PC-3 (cell line): ENCODE data around the gene PSMD7.

Experiments
- CTCF ChIP-seq: fragments of 300-600 bp; sonication (generic); conservative IDR thresholded peaks from 2 replicates; pipeline ENCODE4 v1.5.1; 2017; ENCODE audit warnings: antibody characterized with exemption, low read depth, mild to moderate bottlenecking, low read length
- EZH2 ChIP-seq: fragments of 300-600 bp; sonication (generic); IDR thresholded peaks from one replicate; pipeline ENCODE4 v1.6.1; 2017; ENCODE audit warnings: antibody characterized with exemption, mild to moderate bottlenecking, low read length; ENCODE audit not compliant: unreplicated experiment
- EZH2phosphoT487 ChIP-seq: fragments of 300-600 bp; sonication (generic); IDR thresholded peaks from 2 replicates; pipeline ENCODE4 v1.6.1; 2018; ENCODE audit warnings: mild to moderate bottlenecking, antibody characterized with exemption, low read length, borderline replicate concordance

- TF ChIP-seq CTCF = no peak
- no peak for TF ChIP-seq EZH2
- no peak for TF ChIP-seq EZH2phosphoT487
Measured at GRCh38 chr16:74257061-74257460, 39.6 kb upstream of the PSMD7 start.
